H9 (cell line): Measurements from ENCODE around the gene ULK4. TPM values are rescaled to one million over a fixed set of nuclear protein-coding genes. Genes with fewer than 3 reads are reported as not detected.

Experiments used
- DNase-seq: peaks from one replicate; pipeline ENCODE4 v3.0.0-alpha.2; 2017
- H2AFZ ChIP-seq: one replicate; pipeline ENCODE4 v1.6.1; 2013; ENCODE audit warnings: mild to moderate bottlenecking, low read length, control low read depth, moderate library complexity
- H2AK5ac ChIP-seq: 2 replicates; pipeline ENCODE4 v1.6.1; 2013; ENCODE audit warnings: low read length, control low read depth, mixed read lengths; ENCODE audit not compliant: insufficient read length
- H2BK120ac ChIP-seq: one replicate; pipeline ENCODE4 v1.6.1; 2013; ENCODE audit warnings: low read depth, mild to moderate bottlenecking, low read length, control low read depth, inconsistent platforms; ENCODE audit not compliant: poor library complexity, severe bottlenecking
- H2BK12ac ChIP-seq: 2 replicates; pipeline ENCODE4 v1.6.1; 2013; ENCODE audit warnings: low read length, control low read depth, mixed read lengths, low read depth; ENCODE audit not compliant: insufficient read length
- H2BK15ac ChIP-seq: 2 replicates; pipeline ENCODE4 v1.6.1; 2013; ENCODE audit warnings: low read depth, low read length, control low read depth
- H2BK20ac ChIP-seq: one replicate; pipeline ENCODE4 v1.6.1; 2013; ENCODE audit warnings: low read depth, mild to moderate bottlenecking, low read length, control low read depth, inconsistent platforms; ENCODE audit not compliant: poor library complexity, severe bottlenecking
- H2BK5ac ChIP-seq: 2 replicates; pipeline ENCODE4 v1.6.1; 2013; ENCODE audit warnings: low read length, control low read depth, mixed read lengths; ENCODE audit not compliant: insufficient read length
- H3K14ac ChIP-seq: 2 replicates; pipeline ENCODE4 v1.6.1; 2013; ENCODE audit warnings: low read length, control low read depth; ENCODE audit not compliant: insufficient read depth
- H3K18ac ChIP-seq: 2 replicates; pipeline ENCODE4 v1.6.1; 2013; ENCODE audit warnings: low read depth, mild to moderate bottlenecking, mixed read lengths, low read length, control low read depth; ENCODE audit not compliant: insufficient read length
- H3K23ac ChIP-seq: 2 replicates; pipeline ENCODE4 v1.6.1; 2013; ENCODE audit warnings: low read length, control low read depth, mixed read lengths, low read depth; ENCODE audit not compliant: insufficient read length
- H3K23me2 ChIP-seq: 2 replicates; pipeline ENCODE4 v1.6.1; 2013; ENCODE audit warnings: low read depth, mild to moderate bottlenecking, mixed read lengths, low read length, control low read depth; ENCODE audit not compliant: insufficient read length, poor library complexity, severe bottlenecking
- H3K27ac ChIP-seq: 2 replicates; pipeline ENCODE4 v1.5.1; 2013; ENCODE audit warnings: low read length, control low read depth, mixed read lengths, low read depth; ENCODE audit not compliant: insufficient read length
- H3K27me3 ChIP-seq: 2 replicates; pipeline ENCODE4 v1.6.1; 2013; ENCODE audit warnings: low read length, control low read depth, inconsistent platforms; ENCODE audit not compliant: insufficient read depth
- H3K4ac ChIP-seq: 2 replicates; pipeline ENCODE4 v1.6.1; 2013; ENCODE audit warnings: low read depth, mild to moderate bottlenecking, control low read depth, inconsistent platforms, low read length, moderate library complexity
- H3K4me1 ChIP-seq: 2 replicates; pipeline ENCODE4 v1.6.1; 2013; ENCODE audit warnings: low read length, control low read depth, inconsistent platforms; ENCODE audit not compliant: insufficient read depth
- H3K4me2 ChIP-seq: 2 replicates; pipeline ENCODE4 v1.6.1; 2013; ENCODE audit warnings: low read length, control low read depth, mixed read lengths; ENCODE audit not compliant: insufficient read length, insufficient read depth
- H3K56ac ChIP-seq: 2 replicates; pipeline ENCODE4 v1.6.1; 2013; ENCODE audit warnings: low read depth, mild to moderate bottlenecking, mixed read lengths, low read length, control low read depth; ENCODE audit not compliant: insufficient read length
- H3K79me1 ChIP-seq: 2 replicates; pipeline ENCODE4 v1.6.1; 2013; ENCODE audit warnings: low read depth, mild to moderate bottlenecking, moderate library complexity, low read length, control low read depth, inconsistent platforms; ENCODE audit not compliant: insufficient read depth, poor library complexity, severe bottlenecking
- H3K79me2 ChIP-seq: 2 replicates; pipeline ENCODE4 v1.6.1; 2013; ENCODE audit warnings: low read length, control low read depth, inconsistent platforms; ENCODE audit not compliant: insufficient read depth
- H3K9ac ChIP-seq: 2 replicates; pipeline ENCODE4 v1.6.1; 2013; ENCODE audit warnings: low read length, control low read depth, mixed read lengths; ENCODE audit not compliant: insufficient read length; ENCODE audit errors: extremely low read depth
- H3K9me3 ChIP-seq: one replicate; pipeline ENCODE4 v1.6.1; 2013; ENCODE audit warnings: low read depth, low read length, inconsistent platforms; ENCODE audit not compliant: control insufficient read depth
- H3T11ph ChIP-seq: one replicate; pipeline ENCODE4 v1.6.1; 2013; ENCODE audit warnings: mild to moderate bottlenecking, low read length, control low read depth, inconsistent platforms
- H4K20me1 ChIP-seq: one replicate; pipeline ENCODE4 v1.6.1; 2013; ENCODE audit not compliant: control insufficient read depth, insufficient read length, insufficient read depth
- H4K5ac ChIP-seq: 2 replicates; pipeline ENCODE4 v1.6.1; 2013; ENCODE audit warnings: low read depth, mild to moderate bottlenecking, mixed read lengths, low read length, control low read depth; ENCODE audit not compliant: insufficient read length
- H4K8ac ChIP-seq: replicated peaks from 2 replicates; pipeline ENCODE4 v1.6.1; 2013; ENCODE audit warnings: low read length, control low read depth, mixed read lengths, low read depth; ENCODE audit not compliant: insufficient read length
- H4K91ac ChIP-seq: 2 replicates; pipeline ENCODE4 v1.6.1; 2013; ENCODE audit warnings: low read depth, mild to moderate bottlenecking, moderate library complexity, mixed read lengths, low read length, control low read depth; ENCODE audit not compliant: insufficient read length
- H3K27ac Mint-ChIP-seq, 3 experiments: 2 replicates in 2 of 3; 3 replicates in 1 of 3; pipeline ENCODE4 v1.8.0; 2020 to 2021; ENCODE audit warnings: mixed read lengths in 3 of 3, mild to moderate bottlenecking in 1 of 3, moderate library complexity in 1 of 3
- H3K27me3 Mint-ChIP-seq: 2 replicates; pipeline ENCODE4 v1.8.0; 2021; ENCODE audit warnings: low read depth, mild to moderate bottlenecking, moderate library complexity, mixed read lengths
- H3K36me3 Mint-ChIP-seq, 3 experiments: 2 replicates in 2 of 3; 3 replicates in 1 of 3; pipeline ENCODE4 v1.8.0; 2020 to 2021; ENCODE audit warnings: low read depth in 3 of 3, mixed read lengths in 3 of 3; ENCODE audit not compliant: insufficient read depth in 1 of 3
- H3K4me1 Mint-ChIP-seq, 2 experiments: 2 replicates each; pipeline ENCODE4 v1.8.0; 2020; ENCODE audit warnings: mixed read lengths in 2 of 2
- H3K4me3 Mint-ChIP-seq, 2 experiments: 2 replicates in 1 of 2; 3 replicates in 1 of 2; pipeline ENCODE4 v1.8.0; 2020 to 2021; ENCODE audit warnings: mild to moderate bottlenecking in 2 of 2, mixed read lengths in 2 of 2, moderate library complexity in 1 of 2
- H3K9me3 Mint-ChIP-seq, 2 experiments: 2 replicates in 1 of 2; 3 replicates in 1 of 2; pipeline ENCODE4 v1.8.0; 2020; ENCODE audit warnings: mild to moderate bottlenecking in 2 of 2, mixed read lengths in 2 of 2, moderate library complexity in 1 of 2
- CTCF ChIP-seq: fragments of 200-600 bp; sonication (generic); conservative IDR thresholded peaks from 3 replicates; pipeline ENCODE4 v1.8.0; 2021; ENCODE audit warnings: antibody characterized with exemption, mild to moderate bottlenecking
- WGBS: extraction: QIAGEN DNeasy Blood & Tissue Kit; methylation state at CpG from one replicate; pipeline ENCODE4 v1.1.7; 2013; ENCODE audit warnings: missing lambda C conversion rate, low lambda C conversion rate, mixed read lengths; ENCODE audit not compliant: insufficient read length; ENCODE audit errors: extremely low coverage; 5-methylcytosine and 5-hydroxymethylcytosine counted together
- total RNA-seq: library from RNA; stranded (reverse); gene quantifications from 2 replicates; pipeline ENCODE4 v1.2.1, GENCODE V29; 2021

ULK4 gene
- total RNA-seq, 1 experiment from 2014 or later, result 12.9 TPM

- H2AK5ac ChIP-seq, result no peak overlapping the region
- no peak overlapping the region for H3T11ph ChIP-seq
- no peaks in the 10 kb centered on the region for H3K79me1 ChIP-seq
- WGBS, result no CpG with 5 or more reads among the region's 2 CpGs
- H2AFZ ChIP-seq, result no peak overlapping the region
- no peak overlapping the region for H4K8ac ChIP-seq
- no peaks in the 10 kb centered on the region for H3K27me3 Mint-ChIP-seq
- no peak overlapping the region for H3K56ac ChIP-seq
- no peak for DNase-seq
- no peak overlapping the region for H2BK12ac ChIP-seq
- H4K5ac ChIP-seq, result no peak overlapping the region
- H2BK120ac ChIP-seq, result no peak overlapping the region
- no peak overlapping the region for H3K4me2 ChIP-seq
- H2BK20ac ChIP-seq, result no peak overlapping the region
- peaks cover 4 to 8% of the 10 kb centered on the region in 2 experiments for H3K4me1 Mint-ChIP-seq
- H2BK5ac ChIP-seq, result no peak overlapping the region
- no peaks in the 10 kb centered on the region for H3K27me3 ChIP-seq
- no peaks in the 10 kb centered on the region for H3K36me3 Mint-ChIP-seq
- no peaks in the 10 kb centered on the region for H3K9me3 ChIP-seq
- H3K18ac ChIP-seq, result no peak overlapping the region
- H3K4ac ChIP-seq, result no peak overlapping the region
- H3K23ac ChIP-seq, result no peak overlapping the region
- no peak overlapping the region for H3K4me3 Mint-ChIP-seq
- H3K23me2 ChIP-seq, result no peaks in the 10 kb centered on the region
- H3K14ac ChIP-seq, result no peak overlapping the region
- no peaks in the 10 kb centered on the region for H3K9me3 Mint-ChIP-seq
- H4K20me1 ChIP-seq, result no peaks in the 10 kb centered on the region
- H2BK15ac ChIP-seq, result no peak overlapping the region
- no peak overlapping the region for H3K9ac ChIP-seq
- no peak overlapping the region for H3K27ac ChIP-seq
- no peaks in the 10 kb centered on the region for H3K79me2 ChIP-seq
- no peak overlapping the region for H4K91ac ChIP-seq
- H3K27ac Mint-ChIP-seq, result no peak overlapping the region; a peak in 1 of 7 replicates
- TF ChIP-seq CTCF, result no peak
- H3K4me1 ChIP-seq, result peaks cover 3% of the 10 kb centered on the region; the same call in 1 of the 2 replicates
These were observed 471.5 kb downstream of the ULK4 start for GRCh38 chr3:41490360-41490759.
